Measurements from ENCODE around the gene CEACAM1. TPM values are rescaled to one million over a fixed set of nuclear protein-coding genes. Genes with fewer than 3 reads are reported as not detected.

The CEACAM1 gene
- polyA plus RNA-seq, 1 donor from 2014 or later: 0.12 TPM

GRCh38 chr19:42498169-42498757 lies 30.0 kb downstream of the CEACAM1 start:
- Histone ChIP-seq H3K9me3 (ENCODE audit: low read length) (no peaks in the 10 kb centered on the region), H2AFZ (ENCODE audit: low read depth, low read length) (no peak overlapping the region), H3F3A (ENCODE audit: insufficient read depth, low read length, poor library complexity, severe bottlenecking) (no peaks in the 10 kb centered on the region), H3K36me3 (ENCODE audit: insufficient read depth, low read length) (no peaks in the 10 kb centered on the region), H3K27me3 (ENCODE audit: insufficient read depth, low read depth, low read length) (no peaks in the 10 kb centered on the region), H3K79me2 (replicated peaks; ENCODE audit: insufficient read depth, low read length) (no peaks in the 10 kb centered on the region), H3K9me2 (ENCODE audit: insufficient read depth, low read length) (no peaks in the 10 kb centered on the region), H3K4me2 (ENCODE audit: low read length) (no peak overlapping the region), H4K20me1 (ENCODE audit: insufficient read depth) (no peaks in the 10 kb centered on the region), H3K9ac (ENCODE audit: low read length) (no peak overlapping the region), H3K27ac (ENCODE audit: low read length) (no peak overlapping the region), H3K4me3 (ENCODE audit: low read length) (no peak overlapping the region)
- TF ChIP-seq REST (IDR thresholded peaks at IDR 0.05; ENCODE audit: borderline replicate concordance) (no peak), EZH2 (IDR thresholded peaks at IDR 0.05; ENCODE audit: borderline replicate concordance, insufficient read depth, low read length, poor library complexity, severe bottlenecking) (no peak), SMC3 (conservative IDR thresholded peaks at IDR 0.05; ENCODE audit: poor library complexity) (no peak), MXI1 (conservative IDR thresholded peaks at IDR 0.05; ENCODE audit: poor library complexity, severe bottlenecking) (no peak), EP300 (conservative IDR thresholded peaks at IDR 0.05; ENCODE audit: poor library complexity, severe bottlenecking) (no peak), CTCF (IDR thresholded peaks at IDR 0.05; ENCODE audit: poor library complexity, severe bottlenecking) (no peak), TAF1 (IDR thresholded peaks at IDR 0.05; ENCODE audit: low read depth) (no peak), POLR2AphosphoS5 (IDR thresholded peaks at IDR 0.05) (no peak), RAD21 (conservative IDR thresholded peaks at IDR 0.05) (no peak)

- Histone ChIP-seq H3K9me2 (ENCODE audit: insufficient read depth, low read length) (no peaks in the 10 kb centered on the region), H3K79me2 (replicated peaks; ENCODE audit: insufficient read depth, low read length) (no peaks in the 10 kb centered on the region), H2AFZ (ENCODE audit: low read depth, low read length) (no peak overlapping the region), H3K27ac (ENCODE audit: low read length) (no peak overlapping the region), H3K4me2 (ENCODE audit: low read length) (no peak overlapping the region), H3F3A (ENCODE audit: insufficient read depth, low read length, poor library complexity, severe bottlenecking) (no peaks in the 10 kb centered on the region), H3K9ac (ENCODE audit: low read length) (no peak overlapping the region), H3K4me3 (ENCODE audit: low read length) (no peak overlapping the region), H3K27me3 (ENCODE audit: insufficient read depth, low read depth, low read length) (no peaks in the 10 kb centered on the region), H4K20me1 (ENCODE audit: insufficient read depth) (no peaks in the 10 kb centered on the region), H3K36me3 (ENCODE audit: insufficient read depth, low read length) (no peaks in the 10 kb centered on the region), H3K9me3 (ENCODE audit: low read length) (no peaks in the 10 kb centered on the region)
- TF ChIP-seq EZH2 (IDR thresholded peaks at IDR 0.05; ENCODE audit: borderline replicate concordance, insufficient read depth, low read length, poor library complexity, severe bottlenecking) (no peak), POLR2AphosphoS5 (IDR thresholded peaks at IDR 0.05) (no peak), MXI1 (conservative IDR thresholded peaks at IDR 0.05; ENCODE audit: poor library complexity, severe bottlenecking) (no peak), RAD21 (conservative IDR thresholded peaks at IDR 0.05) (no peak), CTCF (IDR thresholded peaks at IDR 0.05; ENCODE audit: poor library complexity, severe bottlenecking) (no peak), EP300 (conservative IDR thresholded peaks at IDR 0.05; ENCODE audit: poor library complexity, severe bottlenecking) (no peak), TAF1 (IDR thresholded peaks at IDR 0.05; ENCODE audit: low read depth) (no peak), REST (IDR thresholded peaks at IDR 0.05; ENCODE audit: borderline replicate concordance) (no peak), SMC3 (conservative IDR thresholded peaks at IDR 0.05; ENCODE audit: poor library complexity) (no peak)
Measured at GRCh38 chr19:42497492-42498168, 30.7 kb downstream of the CEACAM1 start.
